HPDE6-E6E7 (cell line): ENCODE results near the gene UCHL3.

ENCODE experiments used
- DNase-seq: peaks from one replicate; pipeline ENCODE4 v3.0.0; 2011; ENCODE audit warnings: missing footprints; ENCODE audit errors: extremely low spot score

UCHL3 gene

GRCh38 chr13:75547917-75548316 lies 1.7 kb upstream of the UCHL3 start:
- DNase-seq = no peak

- DNase-seq = peak; percentile 74
Observed at GRCh38 chr13:75550159-75550567, 572 bp downstream of the UCHL3 start.

GRCh38 chr13:75554464-75554863 lies 4.9 kb downstream of the UCHL3 start:
- DNase-seq = no peak

- no peak for DNase-seq
Observed at GRCh38 chr13:75554981-75555380, 5.4 kb downstream of the UCHL3 start.

- no peak for DNase-seq
Observed at GRCh38 chr13:75555836-75556235, 6.2 kb downstream of the UCHL3 start.

GRCh38 chr13:75556961-75557360 lies 7.4 kb downstream of the UCHL3 start:
- DNase-seq = no peak

- DNase-seq = no peak
Observed at GRCh38 chr13:75558145-75558840, 8.7 kb downstream of the UCHL3 start.

GRCh38 chr13:75566658-75567057 lies 17.1 kb downstream of the UCHL3 start:
- no peak for DNase-seq

- DNase-seq = no peak
Observed at GRCh38 chr13:75569576-75569975, 20.0 kb downstream of the UCHL3 start.

GRCh38 chr13:75579529-75579928 lies 29.9 kb downstream of the UCHL3 start:
- no peak for DNase-seq

- no peak for DNase-seq
Observed at GRCh38 chr13:75581874-75582640, 32.5 kb downstream of the UCHL3 start.

- no peak for DNase-seq
Observed at GRCh38 chr13:75583091-75583490, 33.5 kb downstream of the UCHL3 start.

GRCh38 chr13:75585153-75585552 lies 35.6 kb downstream of the UCHL3 start:
- no peak for DNase-seq

- DNase-seq = no peak
Observed at GRCh38 chr13:75587679-75588078, 38.1 kb downstream of the UCHL3 start.

- DNase-seq = no peak
Observed at GRCh38 chr13:75596657-75597182, 47.1 kb downstream of the UCHL3 start.

GRCh38 chr13:75600371-75600770 lies 50.8 kb downstream of the UCHL3 start:
- no peak for DNase-seq

GRCh38 chr13:75603038-75603437 lies 53.4 kb downstream of the UCHL3 start:
- no peak for DNase-seq

- DNase-seq = no peak
Observed at GRCh38 chr13:75607447-75607846, 57.9 kb downstream of the UCHL3 start.

GRCh38 chr13:75610466-75610865 lies 60.9 kb downstream of the UCHL3 start:
- no peak for DNase-seq

- no peak for DNase-seq
Observed at GRCh38 chr13:75612354-75612753, 62.8 kb downstream of the UCHL3 start.

- DNase-seq = no peak
Observed at GRCh38 chr13:75617230-75617629, 67.6 kb downstream of the UCHL3 start.

GRCh38 chr13:75618308-75618707 lies 68.7 kb downstream of the UCHL3 start:
- DNase-seq = no peak

- DNase-seq = no peak
Observed at GRCh38 chr13:75620020-75620419, 70.4 kb downstream of the UCHL3 start.
